NCI-H1092 treated with DMSO at 0.1 percent for 48 hours (cell line): Measurements from ENCODE around the gene ZNF135.
A peak's percentile ranks its signal among the peaks of the same experiment; 100 is the strongest.

ENCODE experiments used
- DNase-seq: peaks from one replicate; lab custom pipeline; 2025; lab: John Stamatoyannopoulos, UW

ZNF135 gene

GRCh38 chr19:58047672-58048071, 11.4 kb upstream of the ZNF135 start:
- no peak for DNase-seq

GRCh38 chr19:58052256-58052655, 6.8 kb upstream of the ZNF135 start:
- DNase-seq, result no peak

GRCh38 chr19:58053480-58054156, 5.5 kb upstream of the ZNF135 start:
- DNase-seq, result no peak

- DNase-seq, result peak; percentile 67
Measured at GRCh38 chr19:58054901-58055874, 3.9 kb upstream of the ZNF135 start.

GRCh38 chr19:58056261-58056660, 2.8 kb upstream of the ZNF135 start:
- DNase-seq, result no peak

- DNase-seq, result no peak
Measured at GRCh38 chr19:58056861-58057260, 2.2 kb upstream of the ZNF135 start.

- DNase-seq, result no peak
Measured at GRCh38 chr19:58058467-58058866, 615 bp upstream of the ZNF135 start.

GRCh38 chr19:58059671-58060078, 593 bp downstream of the ZNF135 start:
- DNase-seq, result no peak

GRCh38 chr19:58060231-58060630, 1.1 kb downstream of the ZNF135 start:
- DNase-seq, result no peak

GRCh38 chr19:58063712-58064111, 4.6 kb downstream of the ZNF135 start:
- DNase-seq, result no peak

GRCh38 chr19:58067240-58067912, 8.3 kb downstream of the ZNF135 start:
- no peak for DNase-seq

GRCh38 chr19:58079792-58080191, 20.7 kb downstream of the ZNF135 start:
- DNase-seq, result no peak

- DNase-seq, result no peak
Measured at GRCh38 chr19:58083021-58083420, 23.9 kb downstream of the ZNF135 start.

GRCh38 chr19:58084596-58085347, 25.7 kb downstream of the ZNF135 start:
- no peak for DNase-seq

- DNase-seq, result no peak
Measured at GRCh38 chr19:58085348-58085875, 26.3 kb downstream of the ZNF135 start.

GRCh38 chr19:58086825-58087710, 28.0 kb downstream of the ZNF135 start:
- DNase-seq, result no peak

GRCh38 chr19:58088521-58089052, 29.5 kb downstream of the ZNF135 start:
- no peak for DNase-seq

GRCh38 chr19:58089846-58090245, 30.8 kb downstream of the ZNF135 start:
- no peak for DNase-seq

- DNase-seq, result no peak
Measured at GRCh38 chr19:58091251-58091995, 32.3 kb downstream of the ZNF135 start.

- no peak for DNase-seq
Measured at GRCh38 chr19:58093071-58093470, 34.0 kb downstream of the ZNF135 start.
